ENCODE results near the gene NALCN.

Gene NALCN

GRCh38 chr13:101453784-101454201 is 37.5 kb upstream of the NALCN start:
- Histone ChIP-seq H3K27me3 (ENCODE audit: insufficient read depth, low read length, poor library complexity) (no peaks in the 10 kb centered on the region), H3K79me1 (ENCODE audit: low read length) (no peaks in the 10 kb centered on the region), H2AK5ac (ENCODE audit: low read length) (no peak overlapping the region), H3K9ac (ENCODE audit: low read length) (no peak overlapping the region), H3K27ac (ENCODE audit: low read depth, low read length) (no peak overlapping the region), H3K4me1 (ENCODE audit: control insufficient read depth, low read depth, low read length) (no peaks in the 10 kb centered on the region), H3K79me2 (ENCODE audit: control insufficient read depth, insufficient read depth, low read length) (no peaks in the 10 kb centered on the region), H2BK5ac (ENCODE audit: low read length) (no peak overlapping the region), H2BK120ac (ENCODE audit: low read depth, low read length) (no peak overlapping the region), H3K56ac (ENCODE audit: low read length) (no peak overlapping the region), H3K23ac (ENCODE audit: low read length) (no peak overlapping the region), H3K18ac (ENCODE audit: low read length) (no peak overlapping the region), H3K4me2 (ENCODE audit: low read length) (no peak overlapping the region), H3K4me3 (ENCODE audit: low read length) (no peak overlapping the region), H2BK15ac (replicated peaks; ENCODE audit: low read depth) (no peak overlapping the region), H3K36me3 (ENCODE audit: control insufficient read depth, insufficient read depth, low read length) (no peaks in the 10 kb centered on the region), H4K8ac (ENCODE audit: low read depth, low read length) (no peak overlapping the region), H4K5ac (ENCODE audit: low read length) (no peak overlapping the region), H3K4ac (ENCODE audit: low read depth, low read length) (no peak overlapping the region)
- no peak for DNase-seq
- no CpG with 5 or more reads among the region's 41 CpGs for WGBS (ENCODE audit: extremely low coverage, insufficient coverage, low lambda C conversion rate)

DNA sequence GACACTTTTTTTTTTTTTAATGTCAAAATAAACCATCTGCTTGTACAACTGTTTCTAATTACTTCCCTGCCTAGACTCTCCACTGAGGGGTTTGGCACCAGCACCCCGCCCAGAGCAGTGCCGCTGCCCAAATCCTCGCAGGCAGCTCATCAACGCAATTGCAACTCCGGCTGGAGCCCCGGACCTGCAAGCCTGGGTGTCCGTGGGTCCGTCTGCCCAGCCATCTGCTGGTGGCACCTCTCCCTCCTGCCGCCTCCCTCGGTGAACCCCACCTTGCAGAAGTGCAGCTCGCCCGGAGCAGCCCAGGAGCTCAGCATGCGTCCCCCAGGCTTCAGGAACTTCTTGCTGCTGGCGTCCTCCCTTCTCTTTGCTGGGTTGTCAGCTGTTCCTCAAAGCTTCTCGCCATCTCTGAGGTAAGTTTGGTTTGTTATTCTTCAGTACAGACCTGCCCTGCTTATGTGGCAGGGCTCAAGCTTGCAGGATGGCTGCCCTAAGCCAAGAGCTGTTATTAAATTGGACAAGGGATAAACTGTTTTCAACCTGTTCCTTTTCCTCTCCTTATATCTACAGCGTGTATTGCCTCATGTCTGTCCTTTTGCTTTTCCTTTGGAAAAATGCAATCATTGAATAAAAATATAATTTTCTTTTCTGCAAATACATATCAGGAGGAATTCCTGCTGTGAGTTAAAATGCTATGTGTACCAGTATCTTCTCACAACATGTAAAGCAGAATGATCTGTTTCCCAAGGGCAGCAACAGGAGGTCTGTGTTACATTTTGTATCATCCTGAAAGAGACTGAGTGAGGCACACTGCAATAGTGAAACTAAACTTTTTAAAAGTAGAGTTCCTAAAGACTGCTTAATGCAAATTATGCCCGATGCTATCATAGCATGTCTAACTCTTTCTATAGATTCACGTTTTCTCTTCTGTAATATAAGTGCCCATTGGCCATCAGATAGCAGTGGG is 36.5 kb upstream of the NALCN start, which contains the start of gene ITGBL1:
Gene ITGBL1, plus strand, starts transcription at position 157 of the 967 bp plus-strand sequence. Its CDS starts 159 bp downstream, at position 316.
- Histone ChIP-seq H3K56ac (ENCODE audit: low read length) (no peak within 1 kb of the TSS), H3K9ac (ENCODE audit: low read length) (no peak within 1 kb of the TSS), H3K79me2 (ENCODE audit: control insufficient read depth, insufficient read depth, low read length) (no peaks in the 10 kb centered on the region), H2AK5ac (ENCODE audit: low read length) (no peak within 1 kb of the TSS), H3K18ac (ENCODE audit: low read length) (no peak within 1 kb of the TSS), H3K36me3 (ENCODE audit: control insufficient read depth, insufficient read depth, low read length) (no peaks in the 10 kb centered on the region), H3K4ac (ENCODE audit: low read depth, low read length) (no peak within 1 kb of the TSS), H3K79me1 (ENCODE audit: low read length) (no peaks in the 10 kb centered on the region), H4K5ac (ENCODE audit: low read length) (no peak within 1 kb of the TSS), H3K27me3 (ENCODE audit: insufficient read depth, low read length, poor library complexity) (no peaks in the 10 kb centered on the region), H3K4me3 (ENCODE audit: low read length) (no peak within 1 kb of the TSS), H3K27ac (ENCODE audit: low read depth, low read length) (no peak within 1 kb of the TSS), H2BK15ac (replicated peaks; ENCODE audit: low read depth) (no peak within 1 kb of the TSS), H3K4me2 (ENCODE audit: low read length) (no peak within 1 kb of the TSS), H3K23ac (ENCODE audit: low read length) (no peak within 1 kb of the TSS), H2BK120ac (ENCODE audit: low read depth, low read length) (no peak within 1 kb of the TSS), H2BK5ac (ENCODE audit: low read length) (no peak within 1 kb of the TSS), H3K4me1 (ENCODE audit: control insufficient read depth, low read depth, low read length) (no peaks in the 10 kb centered on the region), H4K8ac (ENCODE audit: low read depth, low read length) (no peak within 1 kb of the TSS)
- DNase-seq: no peak
- WGBS (ENCODE audit: extremely low coverage, insufficient coverage, low lambda C conversion rate): no CpG with 5 or more reads among the region's 18 CpGs

DNA sequence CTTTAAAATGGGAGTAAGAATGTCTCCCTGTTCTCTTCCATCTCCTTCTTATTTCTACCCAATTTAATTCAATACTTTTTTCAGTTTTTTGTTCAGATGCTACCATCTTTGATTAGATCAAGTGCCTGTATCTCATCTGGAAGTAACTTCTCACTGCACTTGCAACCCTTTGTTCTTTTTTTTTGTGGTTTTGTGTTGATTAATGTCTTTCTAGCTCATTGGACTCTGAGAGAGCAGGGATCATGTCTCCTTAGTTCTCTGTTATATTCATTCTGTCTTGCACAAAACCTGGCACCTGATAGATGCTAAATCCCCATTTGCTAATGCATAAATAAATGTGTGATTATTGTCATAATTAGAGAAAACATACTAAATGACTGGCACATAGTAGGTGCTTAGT is 35.3 kb upstream of the NALCN start:
- Histone ChIP-seq H3K27me3 (ENCODE audit: insufficient read depth, low read length, poor library complexity) (no peaks in the 10 kb centered on the region), H3K56ac (ENCODE audit: low read length) (no peak overlapping the region), H2BK15ac (replicated peaks; ENCODE audit: low read depth) (no peak overlapping the region), H3K27ac (ENCODE audit: low read depth, low read length) (no peak overlapping the region), H3K4me3 (ENCODE audit: low read length) (no peak overlapping the region), H3K79me2 (ENCODE audit: control insufficient read depth, insufficient read depth, low read length) (no peaks in the 10 kb centered on the region), H3K36me3 (ENCODE audit: control insufficient read depth, insufficient read depth, low read length) (no peaks in the 10 kb centered on the region), H4K8ac (ENCODE audit: low read depth, low read length) (no peak overlapping the region), H3K4me1 (ENCODE audit: control insufficient read depth, low read depth, low read length) (no peaks in the 10 kb centered on the region), H3K4ac (ENCODE audit: low read depth, low read length) (no peak overlapping the region), H3K23ac (ENCODE audit: low read length) (no peak overlapping the region), H2BK5ac (ENCODE audit: low read length) (no peak overlapping the region), H3K18ac (ENCODE audit: low read length) (no peak overlapping the region), H2AK5ac (ENCODE audit: low read length) (no peak overlapping the region), H4K5ac (ENCODE audit: low read length) (no peak overlapping the region), H3K9ac (ENCODE audit: low read length) (no peak overlapping the region), H3K4me2 (ENCODE audit: low read length) (no peak overlapping the region), H2BK120ac (ENCODE audit: low read depth, low read length) (no peak overlapping the region), H3K79me1 (ENCODE audit: low read length) (no peaks in the 10 kb centered on the region)
- no peak for DNase-seq

DNA sequence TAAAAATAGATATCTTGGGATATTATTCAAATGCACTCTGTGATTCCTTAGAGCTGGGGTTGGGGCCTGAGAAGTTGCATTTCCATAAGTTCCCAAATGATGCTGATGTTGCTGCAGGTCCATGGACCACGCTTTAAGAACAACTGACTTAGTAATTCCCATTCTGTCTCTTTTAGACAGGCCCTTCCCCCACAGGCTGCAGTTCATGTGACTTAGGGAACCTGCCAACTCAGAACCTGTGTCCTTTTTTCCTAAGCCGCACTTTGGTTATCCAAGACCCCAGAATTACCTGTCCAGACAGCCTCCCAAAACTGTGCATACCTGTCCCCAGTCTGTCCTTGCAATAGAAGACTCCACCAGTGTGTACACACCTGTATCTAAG is 34.4 kb upstream of the NALCN start:
- H3K9ac ChIP-seq (ENCODE audit: low read length): no peak overlapping the region
- no peak overlapping the region for H3K23ac ChIP-seq (ENCODE audit: low read length)
- no peak overlapping the region for H2BK5ac ChIP-seq (ENCODE audit: low read length)
- H4K8ac ChIP-seq (ENCODE audit: low read depth, low read length): no peak overlapping the region
- no CpG with 5 or more reads among the region's 2 CpGs for WGBS (ENCODE audit: extremely low coverage, insufficient coverage, low lambda C conversion rate)
- no peak for DNase-seq
- H2AK5ac ChIP-seq (ENCODE audit: low read length): no peak overlapping the region
- H3K79me1 ChIP-seq (ENCODE audit: low read length): no peaks in the 10 kb centered on the region
- H3K56ac ChIP-seq (ENCODE audit: low read length): no peak overlapping the region
- H3K4ac ChIP-seq (ENCODE audit: low read depth, low read length): no peak overlapping the region
- H3K27ac ChIP-seq (ENCODE audit: low read depth, low read length): no peak overlapping the region
- no peaks in the 10 kb centered on the region for H3K27me3 ChIP-seq (ENCODE audit: insufficient read depth, low read length, poor library complexity)
- no peak overlapping the region for H2BK120ac ChIP-seq (ENCODE audit: low read depth, low read length)
- no peaks in the 10 kb centered on the region for H3K4me1 ChIP-seq (ENCODE audit: control insufficient read depth, low read depth, low read length)
- no peaks in the 10 kb centered on the region for H3K79me2 ChIP-seq (ENCODE audit: control insufficient read depth, insufficient read depth, low read length)
- H3K18ac ChIP-seq (ENCODE audit: low read length): no peak overlapping the region
- H3K36me3 ChIP-seq (ENCODE audit: control insufficient read depth, insufficient read depth, low read length): no peaks in the 10 kb centered on the region
- H3K4me2 ChIP-seq (ENCODE audit: low read length): no peak overlapping the region
- no peak overlapping the region for H4K5ac ChIP-seq (ENCODE audit: low read length)
- no peak overlapping the region for H3K4me3 ChIP-seq (ENCODE audit: low read length)
- no peak overlapping the region for H2BK15ac ChIP-seq (replicated peaks; ENCODE audit: low read depth)

DNA sequence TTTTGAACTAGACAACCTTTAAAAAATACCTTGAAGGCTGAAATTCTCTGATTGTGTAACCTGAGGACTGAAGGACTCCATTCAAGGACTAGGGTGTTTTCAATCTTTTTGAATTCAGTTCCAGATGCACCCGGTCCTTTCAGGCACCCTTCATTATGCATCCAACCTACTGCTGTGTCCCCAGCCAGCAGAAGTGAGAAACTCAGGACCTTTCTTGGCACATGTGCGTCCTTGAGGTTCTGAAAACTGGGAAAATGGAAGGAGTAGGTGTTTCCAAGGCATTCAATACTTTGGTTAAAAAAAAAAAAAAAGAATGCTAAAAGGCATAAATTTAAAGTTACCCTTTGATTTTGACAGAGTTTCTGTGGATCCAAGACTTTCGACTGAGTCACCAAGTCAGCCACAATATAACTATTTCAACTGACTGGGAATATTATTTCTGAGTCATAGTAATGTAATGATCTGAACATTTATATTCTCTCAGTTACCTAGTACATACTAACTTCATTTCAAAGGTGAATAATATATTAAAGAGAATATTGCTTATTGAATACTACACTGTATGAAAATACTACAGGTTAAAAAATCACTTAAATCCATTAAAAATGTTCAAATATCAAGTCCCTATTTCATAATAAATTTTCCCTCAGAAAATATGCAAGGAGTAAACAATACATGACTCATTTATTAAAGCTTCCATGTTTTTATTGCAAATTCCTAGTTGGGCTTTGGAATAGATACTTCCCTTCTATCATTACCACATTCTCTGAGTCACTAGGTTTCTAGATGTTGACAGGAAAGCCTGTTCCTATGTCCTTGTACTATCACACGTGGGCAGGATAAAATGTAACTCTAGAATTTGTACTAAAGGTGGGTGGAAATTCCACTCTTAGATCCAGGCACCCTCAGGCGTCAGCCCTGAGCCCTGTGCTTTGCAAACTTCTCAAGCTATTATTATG is 33.8 kb upstream of the NALCN start:
- H3K4me3 ChIP-seq (ENCODE audit: low read length): no peak overlapping the region
- H2AK5ac ChIP-seq (ENCODE audit: low read length): no peak overlapping the region
- no peak for DNase-seq
- no peak overlapping the region for H2BK120ac ChIP-seq (ENCODE audit: low read depth, low read length)
- H3K27ac ChIP-seq (ENCODE audit: low read depth, low read length): no peak overlapping the region
- H3K56ac ChIP-seq (ENCODE audit: low read length): no peak overlapping the region
- H3K4me1 ChIP-seq (ENCODE audit: control insufficient read depth, low read depth, low read length): no peaks in the 10 kb centered on the region
- no peaks in the 10 kb centered on the region for H3K36me3 ChIP-seq (ENCODE audit: control insufficient read depth, insufficient read depth, low read length)
- H3K4ac ChIP-seq (ENCODE audit: low read depth, low read length): no peak overlapping the region
- no peaks in the 10 kb centered on the region for H3K79me1 ChIP-seq (ENCODE audit: low read length)
- no CpG with 5 or more reads among the region's 5 CpGs for WGBS (ENCODE audit: extremely low coverage, insufficient coverage, low lambda C conversion rate)
- no peak overlapping the region for H3K9ac ChIP-seq (ENCODE audit: low read length)
- H3K79me2 ChIP-seq (ENCODE audit: control insufficient read depth, insufficient read depth, low read length): no peaks in the 10 kb centered on the region
- no peak overlapping the region for H4K8ac ChIP-seq (ENCODE audit: low read depth, low read length)
- no peak overlapping the region for H2BK5ac ChIP-seq (ENCODE audit: low read length)
- H2BK15ac ChIP-seq (replicated peaks; ENCODE audit: low read depth): no peak overlapping the region
- no peak overlapping the region for H3K23ac ChIP-seq (ENCODE audit: low read length)
- no peak overlapping the region for H3K18ac ChIP-seq (ENCODE audit: low read length)
- H3K4me2 ChIP-seq (ENCODE audit: low read length): no peak overlapping the region
- H3K27me3 ChIP-seq (ENCODE audit: insufficient read depth, low read length, poor library complexity): no peaks in the 10 kb centered on the region
- no peak overlapping the region for H4K5ac ChIP-seq (ENCODE audit: low read length)
